ENCODE data around the gene MRPS17. TPM values are rescaled to one million over a fixed set of nuclear protein-coding genes. Genes with fewer than 3 reads are reported as not detected.

MRPS17 gene
- total and polyA plus RNA-seq, 10 of the 15 experiments (the other 5 are each of a cell fraction or from before 2014, with no cell fraction given): 18.7 to 74.5 (median 29.2) TPM

DNA sequence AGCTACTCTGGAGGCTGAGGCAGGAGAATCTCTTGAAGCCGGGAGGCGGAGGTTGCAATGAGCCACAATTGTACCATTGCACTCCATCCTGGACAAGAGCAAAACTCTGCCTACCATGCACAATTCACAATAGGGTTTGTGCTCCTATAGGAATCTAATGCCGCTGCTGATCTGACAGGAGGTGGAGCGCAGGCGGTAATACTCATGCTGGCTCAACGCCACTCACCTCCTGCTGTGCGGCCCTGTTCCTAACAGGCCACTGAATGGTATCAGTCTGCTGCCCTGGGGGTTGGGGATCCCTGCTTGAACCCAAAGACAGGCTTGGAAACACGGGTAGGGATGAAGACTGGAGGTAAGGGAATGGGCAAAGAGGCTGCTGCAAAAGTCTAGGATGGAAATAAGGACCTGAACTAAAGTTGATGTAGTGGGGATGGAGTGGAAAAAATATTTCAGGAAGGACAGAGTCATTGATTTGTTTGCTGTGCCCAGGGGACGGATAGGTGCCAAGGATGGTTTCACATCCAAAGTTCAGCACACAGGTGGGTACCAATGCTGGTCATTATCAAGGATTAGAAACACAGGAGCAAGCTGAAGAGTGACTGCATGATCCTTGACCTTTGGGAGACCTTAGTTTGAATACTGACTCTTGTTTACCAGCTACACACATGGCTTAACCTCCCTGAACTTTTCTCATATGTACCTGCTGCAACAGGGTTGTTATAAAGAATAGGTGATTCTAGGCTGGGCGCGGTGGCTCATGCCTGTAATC, 2.2 kb downstream of the MRPS17 start:
- no peaks in the 10 kb centered on the region; a peak in 1 of 4 replicates for H3K36me3 ChIP-seq (ENCODE audit: control insufficient read depth in 2 of 2, insufficient read depth in 2 of 2, low read length in 1 of 2)
- H3K4me2 ChIP-seq (ENCODE audit: control insufficient read depth, insufficient read depth): no peak overlapping the region
- WGBS (ENCODE audit: insufficient coverage, insufficient replicate concordance, low lambda C conversion rate, missing lambda C conversion rate): 95% methylated on average over 11 of the region's 11 CpGs
- peaks cover 10% of the 10 kb centered on the region for H3K79me2 ChIP-seq (ENCODE audit: control insufficient read depth, insufficient read depth, low read length)
- DNase-seq (ENCODE audit: low read depth, low spot score) (no peak), FAIRE-seq (no peak), ATAC-seq (no peak)
- H3K9ac ChIP-seq (ENCODE audit: control insufficient read depth, insufficient read depth, low read length): no peak overlapping the region
- no peaks in the 10 kb centered on the region for H3K27me3 ChIP-seq (replicated peaks in 1 of 2; ENCODE audit: control insufficient read depth in 2 of 2, insufficient read depth in 2 of 2, low read length in 1 of 2)
- in situ Hi-C loops (cut with MboI) (no loop called here), intact Hi-C loops (cut with micrococcal nuclease; ENCODE audit: unreplicated experiment) (loop anchor here (5.0 kb wide), 2 partner anchors 52 to 118 kb away; no protein-coding TSS in a partner anchor)
- no peak overlapping the region for H3K4me3 ChIP-seq
- no peak overlapping the region for H2AFZ ChIP-seq (ENCODE audit: control insufficient read depth, low read depth, low read length)
- no peaks in the 10 kb centered on the region for H4K20me1 ChIP-seq (ENCODE audit: control insufficient read depth, insufficient read depth)
- CTCF ChIA-PET: interaction anchor here (0.9 kb wide), 1 partner anchor 11 kb away, joined by 3 read pairs; no protein-coding TSS in a partner anchor
- no peaks in the 10 kb centered on the region for H3K9me3 ChIP-seq (replicated peaks; ENCODE audit: control insufficient read depth, insufficient read depth, low read length)
- POLR2A ChIA-PET: interaction anchor here (0.6 kb wide), 1 partner anchor 301 kb away, joined by 3 read pairs; no protein-coding TSS in a partner anchor
- no TSS peak for BruUV-seq (replicated peaks)
- SMC1A ChIA-PET (ENCODE audit: uncharacterized antibody, unreplicated experiment): no interaction called here
- H3K27ac ChIP-seq (ENCODE audit: control insufficient read depth, insufficient read depth): no peak overlapping the region
- no peaks in the 10 kb centered on the region for H3K4me1 ChIP-seq (ENCODE audit: control insufficient read depth, insufficient read depth, low read length)
- TF ChIP-seq, protein P1, sequence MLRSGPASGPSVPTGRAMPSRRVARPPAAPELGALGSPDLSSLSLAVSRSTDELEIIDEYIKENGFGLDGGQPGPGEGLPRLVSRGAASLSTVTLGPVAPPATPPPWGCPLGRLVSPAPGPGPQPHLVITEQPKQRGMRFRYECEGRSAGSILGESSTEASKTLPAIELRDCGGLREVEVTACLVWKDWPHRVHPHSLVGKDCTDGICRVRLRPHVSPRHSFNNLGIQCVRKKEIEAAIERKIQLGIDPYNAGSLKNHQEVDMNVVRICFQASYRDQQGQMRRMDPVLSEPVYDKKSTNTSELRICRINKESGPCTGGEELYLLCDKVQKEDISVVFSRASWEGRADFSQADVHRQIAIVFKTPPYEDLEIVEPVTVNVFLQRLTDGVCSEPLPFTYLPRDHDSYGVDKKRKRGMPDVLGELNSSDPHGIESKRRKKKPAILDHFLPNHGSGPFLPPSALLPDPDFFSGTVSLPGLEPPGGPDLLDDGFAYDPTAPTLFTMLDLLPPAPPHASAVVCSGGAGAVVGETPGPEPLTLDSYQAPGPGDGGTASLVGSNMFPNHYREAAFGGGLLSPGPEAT (IDR thresholded peaks at IDR 0.05; ENCODE audit: low read depth): no peak
- no peak for TF ChIP-seq EP300 (IDR thresholded peaks at IDR 0.05; ENCODE audit: borderline replicate concordance in 1 of 2, control insufficient read depth in 1 of 2, low read depth in 2 of 2, low read length in 2 of 2)
- RAD21 ChIA-PET (ENCODE audit: unreplicated experiment): no interaction called here

DNA sequence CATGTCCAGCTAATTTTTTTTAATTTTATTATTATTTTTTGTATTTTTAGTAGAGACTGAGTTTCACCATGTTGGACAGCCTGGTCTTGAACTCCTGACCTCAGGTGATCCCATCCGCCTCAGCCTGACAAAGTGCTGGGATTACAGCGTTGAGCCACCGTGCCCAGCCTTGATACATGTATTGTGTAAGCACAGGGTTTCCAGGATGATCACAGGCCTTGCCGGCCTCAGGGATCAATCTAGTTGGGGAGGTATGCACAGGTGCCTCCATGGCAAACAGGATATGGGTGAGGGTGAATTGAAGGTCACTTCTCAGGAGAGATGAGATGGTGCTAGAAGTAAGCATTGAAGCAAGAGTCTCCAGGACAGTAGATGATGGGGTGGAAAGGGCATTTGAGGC, 5.5 kb downstream of the MRPS17 start:
- CTCF ChIA-PET: interaction anchor here (1.3 kb wide), 1 partner anchor 316 kb away, joined by 3 read pairs; no protein-coding TSS in a partner anchor
- WGBS (ENCODE audit: insufficient coverage, insufficient replicate concordance, low lambda C conversion rate, missing lambda C conversion rate): 100% methylated on average over 4 of the region's 4 CpGs
- no peak for TF ChIP-seq CBX5 (IDR thresholded peaks at IDR 0.05; ENCODE audit: low read depth)
- TF ChIP-seq, protein P2, sequence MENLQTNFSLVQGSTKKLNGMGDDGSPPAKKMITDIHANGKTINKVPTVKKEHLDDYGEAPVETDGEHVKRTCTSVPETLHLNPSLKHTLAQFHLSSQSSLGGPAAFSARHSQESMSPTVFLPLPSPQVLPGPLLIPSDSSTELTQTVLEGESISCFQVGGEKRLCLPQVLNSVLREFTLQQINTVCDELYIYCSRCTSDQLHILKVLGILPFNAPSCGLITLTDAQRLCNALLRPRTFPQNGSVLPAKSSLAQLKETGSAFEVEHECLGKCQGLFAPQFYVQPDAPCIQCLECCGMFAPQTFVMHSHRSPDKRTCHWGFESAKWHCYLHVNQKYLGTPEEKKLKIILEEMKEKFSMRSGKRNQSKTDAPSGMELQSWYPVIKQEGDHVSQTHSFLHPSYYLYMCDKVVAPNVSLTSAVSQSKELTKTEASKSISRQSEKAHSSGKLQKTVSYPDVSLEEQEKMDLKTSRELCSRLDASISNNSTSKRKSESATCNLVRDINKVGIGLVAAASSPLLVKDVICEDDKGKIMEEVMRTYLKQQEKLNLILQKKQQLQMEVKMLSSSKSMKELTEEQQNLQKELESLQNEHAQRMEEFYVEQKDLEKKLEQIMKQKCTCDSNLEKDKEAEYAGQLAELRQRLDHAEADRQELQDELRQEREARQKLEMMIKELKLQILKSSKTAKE (IDR thresholded peaks at IDR 0.05; ENCODE audit: low read depth, poor library complexity, severe bottlenecking): no peak
- no peak for TF ChIP-seq IRF4 (IDR thresholded peaks at IDR 0.05; ENCODE audit: low read depth, low read length)
- no peak for TF ChIP-seq BMI1 (IDR thresholded peaks at IDR 0.05; ENCODE audit: borderline replicate concordance)
- no peak for TF ChIP-seq KDM1A (IDR thresholded peaks at IDR 0.05; ENCODE audit: borderline replicate concordance)
- TF ChIP-seq CHD2 (IDR thresholded peaks at IDR 0.05; ENCODE audit: borderline replicate concordance, low read depth, low read length): no peak
- no peak for TF ChIP-seq SUZ12 (IDR thresholded peaks at IDR 0.05; ENCODE audit: unreplicated experiment)
- TF ChIP-seq LARP7 (IDR thresholded peaks at IDR 0.05): no peak
- TF ChIP-seq, protein P3, sequence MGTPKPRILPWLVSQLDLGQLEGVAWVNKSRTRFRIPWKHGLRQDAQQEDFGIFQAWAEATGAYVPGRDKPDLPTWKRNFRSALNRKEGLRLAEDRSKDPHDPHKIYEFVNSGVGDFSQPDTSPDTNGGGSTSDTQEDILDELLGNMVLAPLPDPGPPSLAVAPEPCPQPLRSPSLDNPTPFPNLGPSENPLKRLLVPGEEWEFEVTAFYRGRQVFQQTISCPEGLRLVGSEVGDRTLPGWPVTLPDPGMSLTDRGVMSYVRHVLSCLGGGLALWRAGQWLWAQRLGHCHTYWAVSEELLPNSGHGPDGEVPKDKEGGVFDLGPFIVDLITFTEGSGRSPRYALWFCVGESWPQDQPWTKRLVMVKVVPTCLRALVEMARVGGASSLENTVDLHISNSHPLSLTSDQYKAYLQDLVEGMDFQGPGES (IDR thresholded peaks at IDR 0.05): no peak

More for the DNA sequence above, 5.5 kb downstream of the MRPS17 start:
- intact Hi-C loops (cut with micrococcal nuclease; ENCODE audit: unreplicated experiment) (no loop called here), in situ Hi-C loops (cut with MboI) (no loop called here)
- RAD21 ChIA-PET (ENCODE audit: unreplicated experiment): no interaction called here
- Histone ChIP-seq H3K4me2 (ENCODE audit: control insufficient read depth, insufficient read depth) (no peak overlapping the region), H3K36me3 (ENCODE audit: control insufficient read depth in 2 of 2, insufficient read depth in 2 of 2, low read length in 1 of 2) (no peaks in the 10 kb centered on the region; a peak in 1 of 4 replicates), H3K27ac (ENCODE audit: control insufficient read depth, insufficient read depth) (no peak overlapping the region), H3K9ac (ENCODE audit: control insufficient read depth, insufficient read depth, low read length) (no peak overlapping the region), H3K4me3 (no peak overlapping the region), H3K27me3 (replicated peaks in 1 of 2; ENCODE audit: control insufficient read depth in 2 of 2, insufficient read depth in 2 of 2, low read length in 1 of 2) (no peaks in the 10 kb centered on the region), H2AFZ (ENCODE audit: control insufficient read depth, low read depth, low read length) (no peak overlapping the region), H3K79me2 (ENCODE audit: control insufficient read depth, insufficient read depth, low read length) (peaks cover 5% of the 10 kb centered on the region), H3K4me1 (ENCODE audit: control insufficient read depth, insufficient read depth, low read length) (no peaks in the 10 kb centered on the region), H4K20me1 (ENCODE audit: control insufficient read depth, insufficient read depth) (no peaks in the 10 kb centered on the region), H3K9me3 (replicated peaks; ENCODE audit: control insufficient read depth, insufficient read depth, low read length) (no peaks in the 10 kb centered on the region)
- no peak for DNase-seq (ENCODE audit: low read depth, low spot score)
- FAIRE-seq: no peak
- POLR2A ChIA-PET: no interaction called here
- BruUV-seq (replicated peaks): no TSS peak
- SMC1A ChIA-PET (ENCODE audit: uncharacterized antibody, unreplicated experiment): no interaction called here
- ATAC-seq: no peak
